ENCODE data around the gene DLG5.

DNA sequence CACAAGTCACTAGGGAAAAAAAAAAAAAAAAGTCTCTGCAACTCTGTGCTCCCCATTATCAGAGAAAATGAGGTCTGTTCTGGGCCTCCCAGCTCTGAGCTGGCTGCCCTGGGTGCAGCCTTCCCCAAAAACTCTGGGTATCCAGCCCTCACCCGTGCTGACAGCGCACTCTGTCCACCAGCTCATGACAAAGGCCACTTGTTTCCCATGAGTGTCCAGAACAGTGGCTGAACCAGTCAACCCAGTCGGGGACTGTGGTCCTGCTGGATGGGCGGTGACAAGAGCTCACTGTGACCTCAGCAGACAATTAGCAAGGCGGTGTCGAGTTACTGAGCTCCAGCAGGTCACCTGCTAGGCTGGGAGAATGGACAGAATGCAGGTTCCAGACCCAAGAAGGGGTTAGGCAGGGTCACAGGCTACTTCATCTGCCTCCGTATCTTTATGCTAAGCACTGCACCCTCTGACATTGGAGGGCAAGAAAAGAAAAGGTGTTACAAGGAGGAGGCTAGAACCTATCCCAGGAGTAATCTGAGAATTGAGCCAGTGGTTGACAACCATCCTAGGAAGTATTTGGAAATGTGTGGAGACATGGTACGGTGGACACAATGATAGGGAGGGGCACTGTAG lies 37.2 kb downstream of the DLG5 start:
- TF ChIP-seq, protein P1, sequence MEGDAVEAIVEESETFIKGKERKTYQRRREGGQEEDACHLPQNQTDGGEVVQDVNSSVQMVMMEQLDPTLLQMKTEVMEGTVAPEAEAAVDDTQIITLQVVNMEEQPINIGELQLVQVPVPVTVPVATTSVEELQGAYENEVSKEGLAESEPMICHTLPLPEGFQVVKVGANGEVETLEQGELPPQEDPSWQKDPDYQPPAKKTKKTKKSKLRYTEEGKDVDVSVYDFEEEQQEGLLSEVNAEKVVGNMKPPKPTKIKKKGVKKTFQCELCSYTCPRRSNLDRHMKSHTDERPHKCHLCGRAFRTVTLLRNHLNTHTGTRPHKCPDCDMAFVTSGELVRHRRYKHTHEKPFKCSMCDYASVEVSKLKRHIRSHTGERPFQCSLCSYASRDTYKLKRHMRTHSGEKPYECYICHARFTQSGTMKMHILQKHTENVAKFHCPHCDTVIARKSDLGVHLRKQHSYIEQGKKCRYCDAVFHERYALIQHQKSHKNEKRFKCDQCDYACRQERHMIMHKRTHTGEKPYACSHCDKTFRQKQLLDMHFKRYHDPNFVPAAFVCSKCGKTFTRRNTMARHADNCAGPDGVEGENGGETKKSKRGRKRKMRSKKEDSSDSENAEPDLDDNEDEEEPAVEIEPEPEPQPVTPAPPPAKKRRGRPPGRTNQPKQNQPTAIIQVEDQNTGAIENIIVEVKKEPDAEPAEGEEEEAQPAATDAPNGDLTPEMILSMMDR (IDR thresholded peaks at IDR 0.05 in 2 of 3, conservative IDR thresholded peaks at IDR 0.05 in 1 of 3; ENCODE audit: control insufficient read depth in 2 of 3, extremely low read depth in 1 of 3, insufficient read depth in 1 of 3, low read depth in 3 of 3, low read length in 3 of 3): no peak
- TF ChIP-seq, protein P2, sequence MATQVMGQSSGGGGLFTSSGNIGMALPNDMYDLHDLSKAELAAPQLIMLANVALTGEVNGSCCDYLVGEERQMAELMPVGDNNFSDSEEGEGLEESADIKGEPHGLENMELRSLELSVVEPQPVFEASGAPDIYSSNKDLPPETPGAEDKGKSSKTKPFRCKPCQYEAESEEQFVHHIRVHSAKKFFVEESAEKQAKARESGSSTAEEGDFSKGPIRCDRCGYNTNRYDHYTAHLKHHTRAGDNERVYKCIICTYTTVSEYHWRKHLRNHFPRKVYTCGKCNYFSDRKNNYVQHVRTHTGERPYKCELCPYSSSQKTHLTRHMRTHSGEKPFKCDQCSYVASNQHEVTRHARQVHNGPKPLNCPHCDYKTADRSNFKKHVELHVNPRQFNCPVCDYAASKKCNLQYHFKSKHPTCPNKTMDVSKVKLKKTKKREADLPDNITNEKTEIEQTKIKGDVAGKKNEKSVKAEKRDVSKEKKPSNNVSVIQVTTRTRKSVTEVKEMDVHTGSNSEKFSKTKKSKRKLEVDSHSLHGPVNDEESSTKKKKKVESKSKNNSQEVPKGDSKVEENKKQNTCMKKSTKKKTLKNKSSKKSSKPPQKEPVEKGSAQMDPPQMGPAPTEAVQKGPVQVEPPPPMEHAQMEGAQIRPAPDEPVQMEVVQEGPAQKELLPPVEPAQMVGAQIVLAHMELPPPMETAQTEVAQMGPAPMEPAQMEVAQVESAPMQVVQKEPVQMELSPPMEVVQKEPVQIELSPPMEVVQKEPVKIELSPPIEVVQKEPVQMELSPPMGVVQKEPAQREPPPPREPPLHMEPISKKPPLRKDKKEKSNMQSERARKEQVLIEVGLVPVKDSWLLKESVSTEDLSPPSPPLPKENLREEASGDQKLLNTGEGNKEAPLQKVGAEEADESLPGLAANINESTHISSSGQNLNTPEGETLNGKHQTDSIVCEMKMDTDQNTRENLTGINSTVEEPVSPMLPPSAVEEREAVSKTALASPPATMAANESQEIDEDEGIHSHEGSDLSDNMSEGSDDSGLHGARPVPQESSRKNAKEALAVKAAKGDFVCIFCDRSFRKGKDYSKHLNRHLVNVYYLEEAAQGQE (IDR thresholded peaks at IDR 0.05; ENCODE audit: low read depth, low read length): no peak
- TF ChIP-seq, protein P3, sequence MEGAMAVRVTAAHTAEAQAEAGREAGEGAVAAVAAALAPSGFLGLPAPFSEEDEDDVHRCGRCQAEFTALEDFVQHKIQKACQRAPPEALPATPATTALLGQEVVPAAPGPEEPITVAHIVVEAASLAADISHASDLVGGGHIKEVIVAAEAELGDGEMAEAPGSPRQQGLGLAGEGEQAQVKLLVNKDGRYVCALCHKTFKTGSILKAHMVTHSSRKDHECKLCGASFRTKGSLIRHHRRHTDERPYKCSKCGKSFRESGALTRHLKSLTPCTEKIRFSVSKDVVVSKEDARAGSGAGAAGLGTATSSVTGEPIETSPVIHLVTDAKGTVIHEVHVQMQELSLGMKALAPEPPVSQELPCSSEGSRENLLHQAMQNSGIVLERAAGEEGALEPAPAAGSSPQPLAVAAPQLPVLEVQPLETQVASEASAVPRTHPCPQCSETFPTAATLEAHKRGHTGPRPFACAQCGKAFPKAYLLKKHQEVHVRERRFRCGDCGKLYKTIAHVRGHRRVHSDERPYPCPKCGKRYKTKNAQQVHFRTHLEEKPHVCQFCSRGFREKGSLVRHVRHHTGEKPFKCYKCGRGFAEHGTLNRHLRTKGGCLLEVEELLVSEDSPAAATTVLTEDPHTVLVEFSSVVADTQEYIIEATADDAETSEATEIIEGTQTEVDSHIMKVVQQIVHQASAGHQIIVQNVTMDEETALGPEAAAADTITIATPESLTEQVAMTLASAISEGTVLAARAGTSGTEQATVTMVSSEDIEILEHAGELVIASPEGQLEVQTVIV (IDR thresholded peaks at IDR 0.05; ENCODE audit: borderline replicate concordance, partially characterized antibody): no peak
- TF ChIP-seq POLR2AphosphoS5 (IDR thresholded peaks at IDR 0.05; ENCODE audit: low read length): no peak
- no peak for TF ChIP-seq RFX5 (IDR thresholded peaks at IDR 0.05; ENCODE audit: low read depth, low read length)
- TF ChIP-seq YY1 (IDR thresholded peaks at IDR 0.05; ENCODE audit: low read depth, low read length): no peak
- TF ChIP-seq EZH2 (IDR thresholded peaks at IDR 0.05; ENCODE audit: borderline replicate concordance, control insufficient read depth, low read depth, low read length): no peak
- no peak for TF ChIP-seq KDM1A (IDR thresholded peaks at IDR 0.05; ENCODE audit: borderline replicate concordance)
- no peak for TF ChIP-seq NR2F1 (conservative IDR thresholded peaks at IDR 0.05)
- no peak for TF ChIP-seq RCOR1 (conservative IDR thresholded peaks at IDR 0.05; ENCODE audit: low read depth, low read length)
- TF ChIP-seq SMC3 (IDR thresholded peaks at IDR 0.05; ENCODE audit: borderline replicate concordance, low read length): no peak
- no peak for TF ChIP-seq FOXK2 (IDR thresholded peaks at IDR 0.05)
- no peak for TF ChIP-seq EGR1 (IDR thresholded peaks at IDR 0.05; ENCODE audit: borderline replicate concordance in 1 of 2, low read depth in 2 of 2, low read length in 2 of 2)
- TF ChIP-seq NRF1 (conservative IDR thresholded peaks at IDR 0.05; ENCODE audit: low read depth, low read length): no peak
